PC-3 (cell line): Measurements from ENCODE around the gene ERRFI1.

Experiments
- CTCF ChIP-seq: fragments of 300-600 bp; sonication (generic); conservative IDR thresholded peaks from 2 replicates; pipeline ENCODE4 v1.5.1; 2017; ENCODE audit warnings: antibody characterized with exemption, low read depth, mild to moderate bottlenecking, low read length
- EZH2 ChIP-seq: fragments of 300-600 bp; sonication (generic); IDR thresholded peaks from one replicate; pipeline ENCODE4 v1.6.1; 2017; ENCODE audit warnings: antibody characterized with exemption, mild to moderate bottlenecking, low read length; ENCODE audit not compliant: unreplicated experiment

DNA sequence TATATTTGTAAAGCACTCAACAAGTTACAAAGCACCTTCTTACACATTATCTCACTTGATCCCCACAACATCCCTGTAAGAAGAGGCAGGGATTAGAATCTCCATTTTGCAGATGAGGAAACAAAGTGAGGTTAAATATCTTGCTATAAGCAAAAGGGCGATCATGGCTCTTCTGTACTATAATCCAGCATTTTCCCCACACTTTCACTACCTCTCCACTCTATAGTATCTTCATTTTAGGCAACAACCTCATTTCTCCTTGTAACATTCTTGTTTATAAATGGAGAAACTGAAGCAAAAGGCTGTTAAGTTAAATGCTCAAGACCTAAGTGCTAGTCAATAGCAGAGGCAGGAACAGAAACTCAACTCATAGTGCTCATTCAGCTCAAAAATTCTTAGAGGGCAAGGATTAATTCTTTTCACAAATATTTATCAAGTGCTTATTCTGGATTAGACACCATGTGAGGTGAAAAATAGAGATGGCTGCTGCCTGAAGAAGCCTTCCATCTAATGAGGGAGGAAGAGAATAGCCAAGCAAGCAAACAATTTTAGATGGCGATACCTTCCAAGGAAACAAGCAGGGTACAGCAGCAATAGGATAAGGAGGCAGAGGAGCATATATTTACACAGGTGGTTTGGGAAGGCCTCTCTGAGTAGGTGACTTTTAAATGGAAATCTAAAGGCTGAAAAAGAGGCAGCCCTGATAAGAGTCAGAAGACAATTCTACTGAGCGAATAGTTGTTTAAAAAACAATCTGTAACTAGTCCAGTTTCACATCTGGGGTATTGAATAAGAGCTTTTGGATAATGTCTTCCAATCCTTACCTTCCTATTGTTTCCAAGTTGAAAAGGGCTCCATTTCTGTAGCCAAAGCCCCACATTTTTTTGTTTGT, 3.5 kb downstream of the ERRFI1 start:
- no peak for TF ChIP-seq CTCF
- no peak for TF ChIP-seq EZH2
